ENCODE data around the gene ITK. TPM values are rescaled to one million over a fixed set of nuclear protein-coding genes. Genes with fewer than 3 reads are reported as not detected.

ITK gene
- total RNA-seq, 1 donor = not detected

GRCh38 chr5:157168286-157168685, 12.4 kb upstream of the ITK start:
- no peaks in the 10 kb centered on the region for H3K79me2 ChIP-seq (ENCODE audit: insufficient read depth, low read length)

GRCh38 chr5:157172403-157172802, 8.2 kb upstream of the ITK start:
- no peaks in the 10 kb centered on the region for H4K20me1 ChIP-seq (ENCODE audit: insufficient read depth, low read length)
- H3K4me2 ChIP-seq (ENCODE audit: insufficient read depth, low read length) = no peak overlapping the region
- H3K4me3 ChIP-seq (ENCODE audit: insufficient read depth, low read length) = no peak overlapping the region
- TF ChIP-seq CTCF (IDR thresholded peaks at IDR 0.05; ENCODE audit: extremely low read depth, low read depth, low read length) = no peak
- no peaks in the 10 kb centered on the region for H3K36me3 ChIP-seq (ENCODE audit: insufficient read depth, low read length)
- no peaks in the 10 kb centered on the region for H3K79me2 ChIP-seq (ENCODE audit: insufficient read depth, low read length)
- H3K27me3 ChIP-seq (ENCODE audit: insufficient read depth, low read length) = no peaks in the 10 kb centered on the region
- H3K4me1 ChIP-seq (ENCODE audit: insufficient read depth, low read length) = no peaks in the 10 kb centered on the region
- H2AFZ ChIP-seq (ENCODE audit: low read length) = no peak overlapping the region
- no peak for DNase-seq (ENCODE audit: insufficient read length, low spot score, missing footprints)
- H3K9me3 ChIP-seq (ENCODE audit: low read depth, low read length) = no peaks in the 10 kb centered on the region
- no peak overlapping the region for H3K27ac ChIP-seq (ENCODE audit: low read depth, low read length)

More at GRCh38 chr5:157168286-157168685, 12.4 kb upstream of the ITK start:
- H3K27ac ChIP-seq (ENCODE audit: low read depth, low read length) = no peak overlapping the region
- no peak for TF ChIP-seq CTCF (IDR thresholded peaks at IDR 0.05; ENCODE audit: extremely low read depth, low read depth, low read length)
- no peaks in the 10 kb centered on the region for H3K36me3 ChIP-seq (ENCODE audit: insufficient read depth, low read length)
- no peak overlapping the region for H2AFZ ChIP-seq (ENCODE audit: low read length)
- H4K20me1 ChIP-seq (ENCODE audit: insufficient read depth, low read length) = no peaks in the 10 kb centered on the region
- no peaks in the 10 kb centered on the region for H3K27me3 ChIP-seq (ENCODE audit: insufficient read depth, low read length)
- no peaks in the 10 kb centered on the region for H3K4me1 ChIP-seq (ENCODE audit: insufficient read depth, low read length)
- no peaks in the 10 kb centered on the region for H3K9me3 ChIP-seq (ENCODE audit: low read depth, low read length)
- no peak overlapping the region for H3K4me3 ChIP-seq (ENCODE audit: insufficient read depth, low read length)
- no peak for DNase-seq (ENCODE audit: insufficient read length, low spot score, missing footprints)
- no peak overlapping the region for H3K4me2 ChIP-seq (ENCODE audit: insufficient read depth, low read length)

GRCh38 chr5:157175071-157175612, 5.5 kb upstream of the ITK start:
- Histone ChIP-seq H3K4me1 (ENCODE audit: insufficient read depth, low read length) (no peaks in the 10 kb centered on the region), H3K27me3 (ENCODE audit: insufficient read depth, low read length) (no peaks in the 10 kb centered on the region), H2AFZ (ENCODE audit: low read length) (no peak overlapping the region), H3K27ac (ENCODE audit: low read depth, low read length) (no peak overlapping the region), H4K20me1 (ENCODE audit: insufficient read depth, low read length) (no peaks in the 10 kb centered on the region), H3K4me3 (ENCODE audit: insufficient read depth, low read length) (no peak overlapping the region), H3K4me2 (ENCODE audit: insufficient read depth, low read length) (no peak overlapping the region), H3K79me2 (ENCODE audit: insufficient read depth, low read length) (no peaks in the 10 kb centered on the region), H3K9me3 (ENCODE audit: low read depth, low read length) (no peaks in the 10 kb centered on the region), H3K36me3 (ENCODE audit: insufficient read depth, low read length) (no peaks in the 10 kb centered on the region)
- TF ChIP-seq CTCF (IDR thresholded peaks at IDR 0.05; ENCODE audit: extremely low read depth, low read depth, low read length) = no peak
- DNase-seq (ENCODE audit: insufficient read length, low spot score, missing footprints) = no peak

GRCh38 chr5:157177953-157178352, 2.7 kb upstream of the ITK start:
- Histone ChIP-seq H3K4me3 (ENCODE audit: insufficient read depth, low read length) (no peak overlapping the region), H3K9me3 (ENCODE audit: low read depth, low read length) (no peaks in the 10 kb centered on the region), H3K4me1 (ENCODE audit: insufficient read depth, low read length) (no peaks in the 10 kb centered on the region), H2AFZ (ENCODE audit: low read length) (no peak overlapping the region), H3K4me2 (ENCODE audit: insufficient read depth, low read length) (no peak overlapping the region), H3K79me2 (ENCODE audit: insufficient read depth, low read length) (no peaks in the 10 kb centered on the region), H3K27ac (ENCODE audit: low read depth, low read length) (no peak overlapping the region), H3K36me3 (ENCODE audit: insufficient read depth, low read length) (no peaks in the 10 kb centered on the region), H4K20me1 (ENCODE audit: insufficient read depth, low read length) (no peaks in the 10 kb centered on the region), H3K27me3 (ENCODE audit: insufficient read depth, low read length) (peaks cover 4% of the 10 kb centered on the region)
- DNase-seq (ENCODE audit: insufficient read length, low spot score, missing footprints) = no peak
- no peak for TF ChIP-seq CTCF (IDR thresholded peaks at IDR 0.05; ENCODE audit: extremely low read depth, low read depth, low read length)

All from osteoblast (primary cell).